GM23248 (cell line): ENCODE measurements around the gene PDZK1. TPM values are rescaled to one million over a fixed set of nuclear protein-coding genes. Genes with fewer than 3 reads are reported as not detected.

Experiments
- DNase-seq: peaks from one replicate; pipeline ENCODE4 v3.0.0-alpha.2; 2015
- H2AFZ ChIP-seq: fragments of 200-600 bp; sonication (generic); 2 replicates; pipeline ENCODE4 v1.6.1; 2016; ENCODE audit warnings: antibody characterized with exemption
- H3F3A ChIP-seq: fragments of 200-600 bp; sonication (generic); 2 replicates; pipeline ENCODE4 v1.6.1; 2016; ENCODE audit warnings: mild to moderate bottlenecking, antibody characterized with exemption, mixed run types; ENCODE audit not compliant: insufficient read depth
- H3K27ac ChIP-seq: fragments of 200-600 bp; sonication (generic); 2 replicates; pipeline ENCODE4 v1.5.1; 2016; ENCODE audit warnings: mild to moderate bottlenecking
- H3K27me3 ChIP-seq: fragments of 200-600 bp; sonication (generic); replicated peaks from 2 replicates; pipeline ENCODE4 v1.6.1; 2016; ENCODE audit warnings: mild to moderate bottlenecking; ENCODE audit not compliant: insufficient read depth
- H3K36me3 ChIP-seq: fragments of 200-600 bp; sonication (generic); 2 replicates; pipeline ENCODE4 v1.6.1; 2016; ENCODE audit warnings: low read depth, mild to moderate bottlenecking
- H3K4me1 ChIP-seq: fragments of 200-600 bp; sonication (generic); 2 replicates; pipeline ENCODE4 v1.6.1; 2016; ENCODE audit warnings: mild to moderate bottlenecking; ENCODE audit not compliant: insufficient read depth
- H3K4me2 ChIP-seq: fragments of 200-600 bp; sonication (generic); one replicate; pipeline ENCODE4 v1.6.1; 2016; ENCODE audit warnings: mild to moderate bottlenecking; ENCODE audit not compliant: unreplicated experiment
- H3K4me3 ChIP-seq: fragments of 200-600 bp; sonication (generic); 2 replicates; pipeline ENCODE4 v1.5.1; 2016; ENCODE audit warnings: mild to moderate bottlenecking
- H3K79me2 ChIP-seq: fragments of 200-600 bp; sonication (generic); 2 replicates; pipeline ENCODE4 v1.6.1; 2016; ENCODE audit warnings: mild to moderate bottlenecking; ENCODE audit not compliant: insufficient read depth
- H3K9ac ChIP-seq: fragments of 200-600 bp; sonication (generic); 2 replicates; pipeline ENCODE4 v1.6.1; 2016; ENCODE audit warnings: mild to moderate bottlenecking
- H3K9me2 ChIP-seq: fragments of 200-600 bp; sonication (generic); 2 replicates; pipeline ENCODE4 v1.6.1; 2016; ENCODE audit warnings: mixed run types, mild to moderate bottlenecking, moderate library complexity; ENCODE audit not compliant: insufficient read depth
- H3K9me3 ChIP-seq: fragments of 200-600 bp; sonication (generic); one replicate; pipeline ENCODE4 v1.6.1; 2017; ENCODE audit warnings: low read depth
- H4K20me1 ChIP-seq: fragments of 200-600 bp; sonication (generic); 2 replicates; pipeline ENCODE4 v1.6.0; 2016; ENCODE audit not compliant: insufficient read depth
- EZH2 ChIP-seq: fragments of 200-600 bp; sonication (generic); IDR thresholded peaks from 2 replicates; pipeline ENCODE4 v1.6.1; 2018; ENCODE audit warnings: antibody characterized with exemption, mild to moderate bottlenecking; ENCODE audit not compliant: insufficient read depth, poor library complexity, severe bottlenecking
- EZH2phosphoT487 ChIP-seq: fragments of 200-600 bp; sonication (generic); IDR thresholded peaks from 2 replicates; pipeline ENCODE4 v1.6.1; 2018; ENCODE audit warnings: antibody characterized with exemption, moderate library complexity, mild to moderate bottlenecking, low read depth; ENCODE audit not compliant: insufficient read depth
- WGBS, 2 experiments: methylation state at CpG; one replicate each; pipeline ENCODE4 v1.1.6; 2015 to 2017; ENCODE audit warnings: low lambda C conversion rate in 2 of 2, low coverage in 1 of 2; ENCODE audit errors: missing lambda C conversion rate in 2 of 2; 5-methylcytosine and 5-hydroxymethylcytosine counted together
- in situ Hi-C: fragments of 300-500 bp; cut with MboI; formaldehyde crosslinking; loops from 2 replicates; pipeline ENCODE4 v1.15.0; 2020
- polyA plus RNA-seq: library from polyadenylated mRNA; unstranded; fragments of >200 nt; fragmentation: Nextera tagmentation; extraction: Ambion mirVana; gene quantifications from 2 replicates; pipeline ENCODE4 v1.2.1, GENCODE V29; 2016
- total RNA-seq: library from RNA; depleted of rRNA; stranded (reverse); fragments of >200 nt; shearing (Covaris generic); gene quantifications from 2 replicates; pipeline ENCODE4 v1.2.3, GENCODE V29; 2014

PDZK1 gene
- total and polyA plus RNA-seq, 2 experiments from 2014 or later, result 0.91 to 0.97 TPM

DNA sequence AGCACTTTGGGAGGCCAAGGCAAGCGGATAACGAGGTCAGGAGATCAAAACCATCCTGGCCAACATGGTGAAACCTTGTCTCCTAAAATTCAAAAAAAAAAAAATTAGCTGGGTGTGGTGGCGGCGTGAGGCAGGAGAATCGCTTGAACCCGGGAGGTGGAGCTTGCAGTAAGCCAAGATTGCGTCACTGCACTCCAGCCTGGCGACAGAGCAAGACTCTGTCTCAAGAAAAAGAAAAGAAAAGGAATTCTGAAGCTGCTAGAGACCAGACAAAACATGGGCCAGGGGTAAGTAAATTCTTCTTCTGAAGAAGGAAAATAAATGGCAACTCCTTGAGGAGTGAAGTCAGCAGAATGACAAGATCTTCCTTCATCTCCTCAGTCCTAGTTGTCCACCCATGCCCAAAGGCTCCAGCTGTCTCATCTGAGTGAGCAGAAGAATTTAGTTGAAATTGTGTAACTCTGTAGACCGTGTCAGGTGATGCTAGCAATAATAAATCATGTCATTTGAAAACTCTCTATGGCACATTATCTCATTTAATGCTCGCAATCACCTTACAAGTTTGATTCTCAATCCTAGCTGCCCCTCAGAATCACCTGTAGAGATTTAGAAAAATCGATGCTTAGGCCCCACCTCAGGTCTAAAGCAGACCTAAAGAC lies 14.3 kb downstream of the PDZK1 start:
- TF ChIP-seq EZH2phosphoT487, result no peak
- no peak for TF ChIP-seq EZH2
- Histone ChIP-seq H3K79me2 (no peaks in the 10 kb centered on the region), H3K4me2 (no peak overlapping the region), H3K4me1 (peaks cover 21% of the 10 kb centered on the region), H3K27ac (no peak overlapping the region), H3K9me2 (no peaks in the 10 kb centered on the region), H3K4me3 (no peak overlapping the region), H3K36me3 (no peaks in the 10 kb centered on the region), H3K27me3 (no peaks in the 10 kb centered on the region), H4K20me1 (no peaks in the 10 kb centered on the region), H3K9me3 (no peaks in the 10 kb centered on the region), H3F3A (peaks cover 19% of the 10 kb centered on the region), H2AFZ (no peak overlapping the region), H3K9ac (no peak overlapping the region)
- WGBS, 2 experiments, result 92 to 93% methylated on average over 11 of the region's 11 CpGs
- in situ Hi-C loops, result no loop called here
- DNase-seq, result no peak

GRCh38 chr1:145690587-145691558 lies 16.3 kb downstream of the PDZK1 start:
- Histone ChIP-seq H3K9ac (0 out of 2 replicates have a peak overlapping the region, but pooled peaks have one; percentile 15), H3K36me3 (no peaks in the 10 kb centered on the region), H4K20me1 (no peaks in the 10 kb centered on the region), H3K9me3 (no peaks in the 10 kb centered on the region), H3K9me2 (no peaks in the 10 kb centered on the region), H3K27me3 (no peaks in the 10 kb centered on the region), H3K4me3 (peak overlapping the region; percentile 4; the same call in 1 of the 2 replicates), H3K4me1 (peaks cover 21% of the 10 kb centered on the region), H3K79me2 (no peaks in the 10 kb centered on the region), H3F3A (peaks cover 19% of the 10 kb centered on the region), H3K27ac (peak overlapping the region; percentile 54), H2AFZ (peak overlapping the region; percentile 12; the same call in 1 of the 2 replicates), H3K4me2 (peak overlapping the region; percentile 18)
- TF ChIP-seq EZH2phosphoT487 (no peak), EZH2 (no peak)
- peak; percentile 84 for DNase-seq
- WGBS, 2 experiments, result 61 to 68% methylated on average over 5 of the region's 5 CpGs
- in situ Hi-C loops, result no loop called here

DNA sequence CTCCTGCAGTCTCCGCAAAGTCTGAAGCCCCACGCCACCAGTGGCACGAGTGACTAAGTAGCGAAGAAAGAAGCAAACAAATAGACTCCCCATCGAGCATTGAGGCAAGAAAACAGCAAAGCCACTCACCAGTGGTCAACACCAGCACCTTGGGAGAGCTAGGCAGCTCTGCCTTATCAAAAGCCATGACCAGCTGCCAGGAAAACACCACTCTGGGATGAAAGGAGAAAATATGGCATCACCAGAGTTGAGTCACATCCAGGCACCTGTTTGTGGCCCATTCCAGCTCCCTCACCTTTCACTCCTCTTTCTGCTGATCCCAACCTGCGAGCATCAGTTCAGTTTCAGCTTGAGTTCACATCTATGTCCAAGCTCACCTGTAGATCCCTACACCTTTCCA lies 17.2 kb downstream of the PDZK1 start:
- no peaks in the 10 kb centered on the region for H3K79me2 ChIP-seq
- peaks cover 19% of the 10 kb centered on the region for H3F3A ChIP-seq
- H4K20me1 ChIP-seq, result no peaks in the 10 kb centered on the region
- peak overlapping the region; percentile 18 for H3K4me2 ChIP-seq
- no peak overlapping the region for H3K9ac ChIP-seq
- DNase-seq, result no peak
- in situ Hi-C loops, result no loop called here
- no peak overlapping the region for H3K4me3 ChIP-seq
- H3K36me3 ChIP-seq, result no peaks in the 10 kb centered on the region
- H3K27me3 ChIP-seq, result no peaks in the 10 kb centered on the region
- H3K27ac ChIP-seq, result no peak overlapping the region; the same call in 1 of the 2 replicates
- H2AFZ ChIP-seq, result no peak overlapping the region
- TF ChIP-seq EZH2, result no peak
- TF ChIP-seq EZH2phosphoT487, result no peak
- H3K4me1 ChIP-seq, result peaks cover 21% of the 10 kb centered on the region
- no peaks in the 10 kb centered on the region for H3K9me2 ChIP-seq
- WGBS, 2 experiments, result 93% methylated on average over 6 of the region's 6 CpGs
- H3K9me3 ChIP-seq, result no peaks in the 10 kb centered on the region

DNA sequence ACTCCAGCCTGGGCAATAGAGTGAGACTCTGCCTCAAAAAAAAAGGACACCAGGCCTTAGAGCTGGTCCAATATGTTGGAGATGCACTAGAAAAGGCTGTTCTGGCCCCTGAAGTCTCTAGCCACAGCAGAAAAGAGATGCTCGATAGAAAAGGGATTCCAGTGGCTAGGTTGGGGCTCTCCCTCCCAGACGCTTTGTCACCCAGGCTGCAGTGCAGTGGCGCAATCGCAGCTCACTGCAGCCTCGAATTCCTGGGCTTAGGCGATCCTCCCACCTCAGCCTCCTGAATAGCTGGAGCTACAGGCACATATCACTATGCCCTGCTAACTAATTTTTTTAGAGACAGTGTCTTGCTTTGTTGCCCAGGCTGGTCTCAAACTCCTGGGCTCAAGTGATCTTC lies 18.2 kb downstream of the PDZK1 start:
- Histone ChIP-seq H3K9me2 (no peaks in the 10 kb centered on the region), H3K4me2 (no peak overlapping the region), H3K27me3 (no peaks in the 10 kb centered on the region), H3K4me3 (no peak overlapping the region), H3F3A (peaks cover 19% of the 10 kb centered on the region), H2AFZ (no peak overlapping the region), H3K4me1 (peaks cover 21% of the 10 kb centered on the region), H4K20me1 (no peaks in the 10 kb centered on the region), H3K79me2 (no peaks in the 10 kb centered on the region), H3K9me3 (no peaks in the 10 kb centered on the region), H3K27ac (no peak overlapping the region), H3K36me3 (no peaks in the 10 kb centered on the region), H3K9ac (no peak overlapping the region)
- in situ Hi-C loops, result no loop called here
- DNase-seq, result no peak
- WGBS, 2 experiments, result 84 to 92% methylated on average over 6 of the region's 6 CpGs
- no peak for TF ChIP-seq EZH2phosphoT487
- no peak for TF ChIP-seq EZH2
